SIG-M5 treated with dmso at 0.1 percent for 504 hours (cell line): ENCODE data around the gene MFSD11.
"Not testable (repeated sequence)": the region's sequence is repeated elsewhere in the genome, so short reads cannot be mapped to it uniquely, and the experiment has no call there.

Experiments used
- DNase-seq: peaks from one replicate; lab custom pipeline; 2025; ENCODE audit not compliant: unreplicated experiment; lab: John Stamatoyannopoulos, UW

The MFSD11 gene

GRCh38 chr17:76726231-76726775 is 11.6 kb upstream of the MFSD11 start, which contains the start of gene JMJD6:
Gene JMJD6 (minus strand): TSS chr17:76726606. CDS start chr17:76726475, 131 bp downstream.
- DNase-seq, result peak; percentile 96

DNA sequence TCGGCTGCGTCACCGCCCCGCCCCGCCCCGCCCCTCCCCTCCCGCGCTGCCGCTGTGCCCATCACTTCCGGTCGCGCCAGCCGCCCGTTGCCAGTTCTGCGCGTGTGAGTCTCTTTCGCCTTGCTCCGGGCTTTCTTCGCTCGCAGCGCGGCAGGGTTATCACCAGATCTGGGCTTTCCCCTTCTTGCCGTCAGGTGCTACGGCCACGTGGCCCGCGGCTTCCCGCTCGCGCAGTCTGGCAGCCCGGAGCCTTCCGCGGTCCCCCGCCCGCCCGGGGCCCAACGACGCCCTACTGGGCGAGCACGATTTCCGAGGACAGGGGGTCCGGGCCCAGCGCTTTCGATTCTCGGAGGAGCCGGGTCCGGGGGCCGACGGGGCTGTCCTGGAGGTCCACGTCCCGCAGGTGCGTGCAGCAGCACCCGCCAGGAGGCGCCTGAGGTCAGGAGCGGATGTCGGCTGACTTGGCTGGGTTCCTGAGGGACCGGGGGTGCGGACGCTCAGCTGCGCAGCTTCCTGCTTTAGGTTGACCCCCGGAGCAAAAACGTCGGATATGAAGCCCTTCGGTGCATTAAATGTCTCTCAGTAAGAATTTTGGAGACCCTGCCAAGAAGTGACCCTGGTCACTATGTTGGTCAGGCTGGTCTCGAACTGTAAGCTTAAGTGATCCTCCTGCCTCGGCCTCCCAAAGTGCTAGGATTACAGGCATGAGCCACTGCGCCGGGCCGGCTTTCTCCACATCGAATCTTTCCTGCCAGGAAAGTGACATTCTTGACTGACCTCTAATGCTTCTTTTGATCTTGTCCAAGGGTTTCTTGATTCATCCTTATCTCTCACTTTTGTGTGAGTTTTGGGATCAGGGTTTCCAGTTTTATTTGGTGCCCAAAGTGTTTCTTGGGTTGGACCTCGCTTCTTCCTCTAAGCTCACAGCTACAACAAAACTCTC is 10.9 kb upstream of the MFSD11 start, which contains the start of gene METTL23:
METTL23 (plus strand) TSS at position 64 of the 943 bp plus-strand sequence. CDS start 2,872 bp downstream, outside the sequence.
- DNase-seq, result peak; percentile 49

GRCh38 chr17:76727745-76728456 is 10.0 kb upstream of the MFSD11 start:
- DNase-seq, result peak; percentile 50

DNA sequence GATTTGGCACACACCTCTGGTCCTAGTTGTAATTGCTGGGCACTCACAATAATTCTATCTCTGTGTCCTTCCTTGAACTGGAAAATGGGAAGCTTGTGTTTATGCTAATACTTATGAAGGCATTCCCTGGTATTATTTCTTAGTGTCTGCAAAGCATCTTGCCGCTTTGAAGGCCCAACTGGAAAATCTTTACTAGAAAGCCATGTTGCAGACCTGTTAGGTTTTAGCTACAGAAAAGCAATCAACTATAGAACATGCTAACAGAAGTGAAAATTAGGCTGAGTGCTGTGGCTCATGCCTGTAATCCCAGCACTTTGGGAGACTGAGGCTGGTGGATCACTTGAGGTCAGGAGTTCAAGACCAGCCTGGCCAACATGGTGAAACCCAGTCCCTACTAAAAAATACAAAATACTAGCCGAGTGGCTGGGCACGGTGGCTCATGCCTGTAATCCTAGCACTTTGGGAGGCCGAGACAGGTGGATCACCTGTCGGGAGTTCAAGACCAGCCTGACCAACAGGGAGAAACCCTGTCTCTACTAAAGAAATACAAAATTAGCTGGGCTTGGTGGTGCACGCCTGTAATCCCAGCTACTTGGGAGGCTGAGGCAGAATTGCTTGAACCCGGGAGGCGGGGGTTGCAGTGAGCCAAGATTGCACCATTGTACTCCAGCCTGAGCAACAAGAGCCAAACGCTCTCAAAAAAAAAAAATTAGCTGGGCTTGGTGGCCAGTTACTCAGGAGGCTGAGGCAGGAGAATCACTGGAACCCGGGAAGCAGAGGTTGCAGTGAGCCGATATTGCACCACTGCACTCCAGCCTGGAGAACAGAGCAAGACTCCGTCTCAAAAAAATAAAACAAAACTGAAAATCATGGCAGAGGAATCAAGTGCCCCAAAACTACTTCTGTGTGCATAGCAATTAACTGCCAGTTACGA is 5.9 kb upstream of the MFSD11 start:
- DNase-seq, result not testable (repeated sequence)

DNA sequence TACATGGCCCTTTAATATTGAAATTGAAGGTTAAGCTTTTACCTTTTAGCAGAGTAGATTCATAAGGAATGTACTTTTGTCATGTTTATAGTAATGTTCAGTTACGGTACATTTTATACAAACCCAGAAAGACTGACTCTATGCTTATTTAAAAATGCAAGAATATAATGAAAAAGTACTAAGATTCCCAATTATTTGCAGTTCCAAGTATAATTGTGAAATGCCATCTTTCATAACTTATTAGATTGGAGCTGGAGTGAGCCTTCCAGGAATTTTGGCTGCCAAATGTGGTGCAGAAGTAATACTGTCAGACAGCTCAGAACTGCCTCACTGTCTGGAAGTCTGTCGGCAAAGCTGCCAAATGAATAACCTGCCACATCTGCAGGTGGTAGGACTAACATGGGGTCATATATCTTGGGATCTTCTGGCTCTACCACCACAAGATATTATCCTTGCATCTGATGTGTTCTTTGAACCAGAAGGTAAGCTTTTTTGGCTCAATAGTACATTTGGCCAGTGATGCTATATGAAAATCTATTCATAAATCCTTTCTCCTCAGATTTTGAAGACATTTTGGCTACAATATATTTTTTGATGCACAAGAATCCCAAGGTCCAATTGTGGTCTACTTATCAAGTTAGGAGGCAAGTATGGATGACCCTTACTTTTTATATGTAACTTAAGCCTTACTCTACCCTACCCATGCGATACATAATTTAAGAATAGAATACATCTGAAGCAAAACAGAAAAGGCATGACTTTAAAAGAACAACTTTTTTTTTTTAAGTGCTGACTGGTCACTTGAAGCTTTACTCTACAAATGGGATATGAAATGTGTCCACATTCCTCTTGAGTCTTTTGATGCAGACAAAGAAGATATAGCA is 4.9 kb upstream of the MFSD11 start:
- no peak for DNase-seq

DNA sequence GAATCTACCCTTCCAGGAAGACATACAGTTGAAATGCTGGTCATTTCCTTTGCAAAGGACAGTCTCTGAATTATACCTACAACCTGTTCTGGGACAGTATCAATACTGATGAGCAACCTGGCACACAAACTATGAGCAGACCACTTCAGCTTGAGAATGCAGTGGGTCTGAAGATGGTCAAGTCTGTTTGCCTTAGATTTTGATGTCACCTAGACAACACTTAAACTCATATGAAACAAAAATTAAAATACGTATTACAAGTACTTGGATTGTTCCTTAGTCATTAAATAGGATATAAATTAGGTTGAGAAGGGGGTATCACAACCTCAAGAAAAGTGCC is 4.3 kb upstream of the MFSD11 start:
- DNase-seq, result no peak

- peak; percentile 85 for DNase-seq
Measured at GRCh38 chr17:76734080-76734840, 3.7 kb upstream of the MFSD11 start.

DNA sequence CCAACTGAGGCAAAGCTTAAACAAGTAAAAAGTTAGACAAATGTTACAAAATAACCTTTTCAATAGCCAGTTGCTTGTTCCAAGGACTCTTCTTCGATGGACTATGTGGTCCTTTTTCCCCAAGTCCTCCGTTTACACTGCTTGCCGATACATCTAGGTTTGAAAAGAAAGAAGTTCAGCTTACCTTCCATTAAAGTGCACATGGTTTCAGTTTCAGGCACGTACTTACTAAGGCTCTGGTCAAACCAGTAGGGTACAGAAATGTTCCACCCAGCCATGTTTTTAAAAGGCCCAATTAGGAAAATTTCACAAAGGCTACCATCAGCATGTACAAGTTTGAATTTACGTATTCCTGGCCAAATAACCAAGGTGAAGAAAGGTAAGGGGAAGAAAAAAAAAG is 2.9 kb upstream of the MFSD11 start:
- peak; percentile 64 for DNase-seq

DNA sequence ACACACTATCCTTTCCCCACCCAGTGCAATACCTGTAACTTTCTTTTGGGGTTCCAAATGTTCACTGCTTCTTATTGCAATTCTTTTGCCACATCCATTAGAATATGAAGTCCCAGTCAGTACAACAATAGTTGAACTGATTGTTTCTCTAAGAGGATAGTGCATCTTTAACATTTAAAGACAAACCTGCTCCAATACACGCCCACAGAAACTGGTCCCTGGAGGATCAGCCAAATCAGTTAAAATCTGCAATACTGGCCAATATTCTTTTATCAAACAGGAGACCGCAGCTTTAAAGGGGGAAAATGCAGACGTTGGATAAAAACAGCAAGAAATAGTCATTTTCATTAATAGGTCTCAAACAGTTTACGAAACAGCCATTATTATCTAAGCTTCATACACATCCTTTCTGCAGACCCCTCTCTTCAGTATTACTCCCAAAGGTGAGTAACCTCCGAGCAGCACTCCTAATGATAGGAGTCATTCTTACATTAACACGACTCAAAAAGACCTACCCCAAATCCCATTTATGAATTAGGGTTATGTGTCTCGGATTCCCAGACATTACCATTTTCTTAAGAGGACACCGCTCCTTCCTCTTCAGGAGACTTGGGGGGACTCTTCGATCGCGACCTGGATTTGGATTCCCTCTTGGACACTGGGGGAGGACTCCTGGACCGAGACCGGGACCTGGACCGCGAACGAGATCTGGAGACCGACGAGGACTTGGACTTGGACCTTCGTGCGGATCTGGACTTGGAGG is 2.2 kb upstream of the MFSD11 start:
- no peak for DNase-seq

GRCh38 chr17:76736349-76737081 is 1.4 kb upstream of the MFSD11 start:
- peak; percentile 48 for DNase-seq

DNA sequence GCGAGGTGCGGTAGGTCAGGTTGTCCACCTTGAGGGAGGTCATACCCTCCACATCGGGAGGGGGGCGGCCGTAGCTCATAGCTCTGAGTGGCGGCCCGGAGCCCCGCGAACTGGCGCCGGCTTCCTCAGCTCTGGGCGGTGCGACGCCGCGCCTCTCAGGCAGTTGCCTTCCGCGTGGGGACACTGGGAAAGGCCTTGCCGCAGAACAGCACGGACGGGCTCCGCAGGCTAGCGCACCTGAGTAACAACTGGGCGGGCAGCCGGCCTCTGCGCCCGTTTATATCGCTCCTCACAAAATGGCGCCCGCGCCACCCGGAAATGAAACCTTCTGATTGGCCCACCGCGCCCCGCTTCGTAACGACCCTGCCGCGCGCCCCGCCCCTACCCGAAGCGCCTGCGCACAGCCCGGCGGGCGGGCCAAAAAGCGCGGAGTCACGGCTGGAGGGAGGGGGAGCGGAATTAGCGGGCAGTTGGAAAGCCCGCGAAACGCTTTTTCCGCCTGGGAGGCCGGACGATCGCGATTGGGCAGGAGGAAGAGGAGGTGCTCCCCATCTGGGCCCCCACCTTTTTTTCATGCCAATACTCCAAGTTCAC is 740 bp upstream of the MFSD11 start, which contains the start of gene SRSF2:
SRSF2 (minus strand) TSS at position 250 of the 594 bp plus-strand sequence; CDS start at position 79, 171 bp downstream.
- DNase-seq, result peak; percentile 99

DNA sequence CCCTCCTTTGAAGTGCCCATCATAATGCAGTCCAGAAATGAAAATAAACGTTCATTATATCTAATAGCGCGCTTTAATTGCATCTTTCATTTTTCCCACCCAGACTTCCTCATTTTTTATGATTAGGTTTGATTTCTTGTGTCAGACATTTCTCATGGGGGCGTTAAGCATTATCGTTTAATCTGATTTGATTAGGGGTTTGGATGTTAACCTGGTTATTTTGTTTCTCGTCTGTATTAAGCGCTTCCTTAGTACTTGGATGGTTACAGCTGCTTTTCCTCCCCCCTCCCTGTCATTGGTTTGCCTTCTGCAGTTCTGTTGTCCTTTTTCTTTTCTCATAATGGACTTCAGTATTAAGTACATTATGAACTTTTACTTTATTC is 540 bp downstream of the MFSD11 start:
- DNase-seq, result no peak

DNA sequence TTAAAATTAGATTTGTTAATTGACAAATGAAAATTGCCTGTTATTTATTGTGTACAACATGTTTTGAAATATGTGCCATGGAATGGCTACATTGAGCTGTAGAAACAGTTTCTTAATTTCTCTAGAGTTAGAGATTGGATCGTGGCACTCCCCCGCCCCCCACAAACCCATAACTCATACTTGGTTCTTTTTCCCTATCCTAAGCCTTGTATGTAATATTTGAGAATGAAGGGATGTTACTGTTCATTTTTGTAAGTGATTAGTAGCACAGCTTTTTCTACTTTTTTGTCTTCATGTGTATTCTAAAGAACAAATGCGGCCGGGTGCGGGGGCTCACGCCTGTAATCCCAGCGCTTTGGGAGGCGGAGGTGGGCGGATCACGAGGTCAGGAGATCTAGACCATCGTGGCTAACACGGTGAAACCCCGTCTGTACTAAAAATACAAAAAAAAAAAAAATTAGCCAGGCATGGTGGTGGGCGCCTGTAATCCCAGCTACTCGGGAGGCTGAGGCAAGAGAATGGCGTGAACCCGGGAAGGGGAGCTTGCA is 1.7 kb downstream of the MFSD11 start:
- DNase-seq, result not testable (repeated sequence)

DNA sequence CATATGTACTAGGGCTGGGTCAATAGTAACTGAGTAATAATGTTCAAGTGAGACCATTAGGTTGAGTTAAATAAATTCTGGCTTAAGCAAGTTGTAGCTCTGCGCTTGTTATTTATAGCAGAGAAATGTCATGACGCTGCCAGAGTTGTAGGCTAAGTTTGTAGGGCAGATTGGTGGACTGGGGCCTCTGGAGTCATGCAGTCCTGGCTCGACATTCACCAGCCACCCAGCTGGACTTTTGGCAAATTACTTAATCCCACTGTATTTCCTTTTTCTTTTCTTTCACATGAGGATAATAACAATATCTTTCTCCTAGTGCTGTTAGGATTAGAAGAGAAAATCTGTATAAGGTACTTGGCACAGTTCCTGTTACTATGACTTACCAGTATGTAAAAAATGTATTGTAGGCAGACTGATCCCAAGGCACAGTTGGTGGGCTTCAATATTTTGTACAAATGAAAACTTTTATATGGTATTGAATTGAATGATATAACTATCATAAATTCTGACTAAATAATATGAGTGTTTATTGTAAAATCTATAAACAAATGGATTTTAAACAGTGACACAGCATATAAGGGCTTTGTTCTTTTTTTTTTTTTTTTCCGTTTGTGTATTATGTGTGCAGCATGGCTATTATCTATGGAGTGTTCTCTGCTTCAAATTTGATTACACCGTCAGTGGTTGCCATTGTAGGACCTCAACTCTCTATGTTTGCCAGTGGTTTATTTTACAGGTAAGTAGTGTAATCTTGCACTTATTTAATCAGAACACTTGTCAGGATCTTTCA is 2.6 kb downstream of the MFSD11 start:
- DNase-seq, result no peak

GRCh38 chr17:76742958-76743357 is 5.0 kb downstream of the MFSD11 start:
- DNase-seq, result no peak

GRCh38 chr17:76744747-76745146 is 6.8 kb downstream of the MFSD11 start:
- DNase-seq, result no peak
